Cardiac fibroblast (primary cell): ENCODE results near the gene COQ6.

ENCODE experiments used
- DNase-seq, 2 donors: peaks; one replicate each; pipeline versions ENCODE4 v3.0.0 to v3.0.0-alpha.2; 2010; ENCODE audit warnings: low read depth in 2 of 2
- H3K4me3 ChIP-seq, 2 donors: replicated peaks in 1 of 2; 1 replicate in 1 of 2; 2 replicates in 1 of 2; pipeline ENCODE4 v1.5.1; 2011; ENCODE audit warnings: low read depth in 2 of 2, low read length in 2 of 2, mild to moderate bottlenecking in 2 of 2, moderate library complexity in 1 of 2
- TF ChIP-seq, protein P1 (sequence below): IDR thresholded peaks from one replicate; pipeline ENCODE4 v1.5.1; 2011; ENCODE audit warnings: low read depth, mild to moderate bottlenecking, low read length, inconsistent platforms

COQ6 gene

DNA sequence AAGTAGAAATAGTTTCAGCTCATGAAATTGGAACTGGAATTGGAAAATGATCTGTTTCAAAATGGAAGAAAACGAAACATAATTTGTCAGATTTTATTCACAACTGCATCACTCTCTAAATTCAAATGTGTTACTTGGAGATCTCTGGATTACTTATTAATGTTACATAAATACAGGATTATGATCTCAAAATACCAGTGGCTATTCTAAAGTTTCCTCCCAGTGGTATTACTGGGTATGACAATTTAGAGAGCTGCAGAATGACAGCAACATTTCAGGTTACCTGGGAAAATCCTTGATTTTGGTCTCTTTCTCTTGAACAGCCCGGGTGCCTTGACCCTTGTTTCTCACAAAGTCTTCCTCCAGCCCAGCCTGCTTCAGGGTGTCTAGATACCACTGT lies 14.4 kb upstream of the COQ6 start:
- H3K4me3 ChIP-seq, result no peak overlapping the region
- peak; percentile 11 to 26 for DNase-seq
- TF ChIP-seq, protein P1, sequence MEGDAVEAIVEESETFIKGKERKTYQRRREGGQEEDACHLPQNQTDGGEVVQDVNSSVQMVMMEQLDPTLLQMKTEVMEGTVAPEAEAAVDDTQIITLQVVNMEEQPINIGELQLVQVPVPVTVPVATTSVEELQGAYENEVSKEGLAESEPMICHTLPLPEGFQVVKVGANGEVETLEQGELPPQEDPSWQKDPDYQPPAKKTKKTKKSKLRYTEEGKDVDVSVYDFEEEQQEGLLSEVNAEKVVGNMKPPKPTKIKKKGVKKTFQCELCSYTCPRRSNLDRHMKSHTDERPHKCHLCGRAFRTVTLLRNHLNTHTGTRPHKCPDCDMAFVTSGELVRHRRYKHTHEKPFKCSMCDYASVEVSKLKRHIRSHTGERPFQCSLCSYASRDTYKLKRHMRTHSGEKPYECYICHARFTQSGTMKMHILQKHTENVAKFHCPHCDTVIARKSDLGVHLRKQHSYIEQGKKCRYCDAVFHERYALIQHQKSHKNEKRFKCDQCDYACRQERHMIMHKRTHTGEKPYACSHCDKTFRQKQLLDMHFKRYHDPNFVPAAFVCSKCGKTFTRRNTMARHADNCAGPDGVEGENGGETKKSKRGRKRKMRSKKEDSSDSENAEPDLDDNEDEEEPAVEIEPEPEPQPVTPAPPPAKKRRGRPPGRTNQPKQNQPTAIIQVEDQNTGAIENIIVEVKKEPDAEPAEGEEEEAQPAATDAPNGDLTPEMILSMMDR, result peak; percentile 22

GRCh38 chr14:73936548-73936947 lies 13.6 kb upstream of the COQ6 start:
- H3K4me3 ChIP-seq, result no peak overlapping the region
- DNase-seq, result no peak
- TF ChIP-seq, protein P1, result no peak

DNA sequence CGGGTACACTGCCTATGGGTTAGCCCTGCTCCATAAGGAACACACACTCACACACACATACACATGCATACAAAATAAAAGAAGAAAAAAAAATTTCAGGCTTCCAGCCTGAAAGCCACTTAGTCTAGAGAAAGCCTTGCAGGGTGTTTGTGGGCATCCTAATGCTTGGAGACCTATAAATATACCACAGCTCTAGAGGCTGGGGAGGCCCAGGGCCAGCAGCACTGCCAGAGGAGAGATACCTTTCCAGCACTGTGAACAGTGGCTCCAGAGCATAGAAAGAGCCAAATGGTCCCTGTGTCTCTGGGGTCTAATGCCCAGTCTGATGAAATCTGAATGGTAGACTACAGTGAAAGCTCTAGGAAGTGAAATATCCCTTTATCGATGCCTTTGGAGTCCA lies 13.1 kb upstream of the COQ6 start:
- TF ChIP-seq, protein P1, result no peak
- no peak overlapping the region for H3K4me3 ChIP-seq
- no peak for DNase-seq

GRCh38 chr14:73942180-73942579 lies 7.9 kb upstream of the COQ6 start:
- TF ChIP-seq, protein P1, result no peak
- DNase-seq, result no peak
- no peak overlapping the region for H3K4me3 ChIP-seq

- no peak overlapping the region for H3K4me3 ChIP-seq
- TF ChIP-seq, protein P1, result no peak
- peak; percentile 80 to 84 for DNase-seq
Observed at GRCh38 chr14:73943083-73943482, 7.0 kb upstream of the COQ6 start.

DNA sequence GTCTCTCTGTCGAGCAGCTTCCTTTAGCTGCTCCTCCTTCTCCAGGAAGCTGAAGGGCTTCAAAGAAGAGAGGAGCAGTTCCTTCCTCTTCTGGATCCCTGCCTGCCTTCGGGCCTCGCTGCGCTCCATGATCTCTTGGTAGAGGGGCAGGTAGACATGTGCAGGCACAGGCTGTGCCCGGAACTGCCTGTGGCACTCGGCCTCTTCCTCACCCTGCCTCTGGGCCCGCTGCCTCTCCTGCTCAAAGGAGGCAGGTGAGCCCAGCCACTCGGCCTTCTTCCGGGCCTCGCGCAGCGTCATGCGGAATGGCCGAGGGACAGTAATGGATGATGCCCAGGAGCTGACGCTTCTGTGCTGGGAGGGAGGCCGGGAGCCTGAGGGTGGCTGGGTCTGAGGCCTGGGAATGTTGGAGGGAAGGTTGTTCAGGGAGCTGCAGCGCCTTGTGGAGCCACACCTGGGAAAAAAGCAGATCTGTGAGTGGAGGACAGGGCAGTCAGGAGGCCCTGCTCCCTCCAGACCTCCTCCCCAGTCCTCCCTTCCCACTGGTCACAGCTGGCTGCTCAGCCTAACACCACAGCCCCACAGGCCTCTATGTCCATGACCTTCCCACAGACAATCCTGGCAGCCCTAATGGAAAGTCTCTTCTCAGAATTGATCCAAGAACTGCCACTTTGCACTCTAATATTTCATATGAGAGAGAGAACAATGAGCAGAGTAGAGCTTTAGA lies 5.5 kb upstream of the COQ6 start:
- H3K4me3 ChIP-seq, result no peak overlapping the region
- DNase-seq, result no peak
- TF ChIP-seq, protein P1, result no peak
